CD4-positive, alpha-beta T cell treated with Interleukin-17A for 4 hours (primary cell): ENCODE data around the gene CPNE1.
"Not testable (repeated sequence)": the region's sequence is repeated elsewhere in the genome, so short reads cannot be mapped to it uniquely, and the experiment has no call there.

Source experiments
- DNase-seq: peaks from one replicate; pipeline ENCODE4 v3.0.0-alpha.2; 2020; ENCODE audit warnings: mixed read lengths

CPNE1 gene

GRCh38 chr20:35664466-35665206, at the start of gene CPNE1, which contains the start of gene RBM12:
Gene CPNE1, minus strand, starts transcription at chr20:35664900. Its CDS starts 31,977 bp downstream, at chr20:35632923.
Gene RBM12, minus strand, starts transcription at chr20:35664900. Its CDS starts 9,578 bp downstream, at chr20:35655322.
- peak; percentile 93 for DNase-seq

- no peak for DNase-seq
Measured at GRCh38 chr20:35714127-35714526, 49.4 kb upstream of the CPNE1 start.

GRCh38 chr20:35713120-35713519, 48.4 kb upstream of the CPNE1 start:
- not testable (repeated sequence) for DNase-seq

DNA sequence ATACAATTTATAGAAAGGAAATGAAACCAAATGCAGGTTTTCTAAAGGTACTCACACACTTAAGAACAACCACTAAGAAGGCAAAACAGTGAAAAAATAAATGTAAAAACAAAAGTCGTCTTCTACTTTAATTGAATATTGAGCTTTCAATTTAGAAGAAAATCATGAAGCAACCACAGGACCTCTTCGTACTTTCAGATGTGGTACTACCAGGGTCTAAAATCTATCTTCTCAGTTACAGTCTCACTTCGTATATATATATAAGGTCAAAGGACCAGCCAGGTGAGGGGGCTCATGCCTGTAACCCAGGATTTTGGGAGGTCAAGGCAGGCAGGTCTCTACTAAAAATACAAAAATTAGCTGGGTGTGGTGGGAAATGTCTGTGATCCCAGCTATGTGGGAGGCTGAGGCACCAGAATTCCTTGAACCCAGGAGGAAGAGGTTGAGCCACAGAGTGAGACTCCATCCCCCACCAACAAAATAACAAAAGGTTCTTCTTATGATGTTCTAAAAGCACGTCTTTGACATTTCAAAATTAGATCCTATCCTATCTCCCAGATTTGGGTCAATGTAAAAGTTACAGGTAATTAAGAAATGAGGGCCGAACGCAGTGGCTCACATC, 47.0 kb upstream of the CPNE1 start:
- no peak for DNase-seq

DNA sequence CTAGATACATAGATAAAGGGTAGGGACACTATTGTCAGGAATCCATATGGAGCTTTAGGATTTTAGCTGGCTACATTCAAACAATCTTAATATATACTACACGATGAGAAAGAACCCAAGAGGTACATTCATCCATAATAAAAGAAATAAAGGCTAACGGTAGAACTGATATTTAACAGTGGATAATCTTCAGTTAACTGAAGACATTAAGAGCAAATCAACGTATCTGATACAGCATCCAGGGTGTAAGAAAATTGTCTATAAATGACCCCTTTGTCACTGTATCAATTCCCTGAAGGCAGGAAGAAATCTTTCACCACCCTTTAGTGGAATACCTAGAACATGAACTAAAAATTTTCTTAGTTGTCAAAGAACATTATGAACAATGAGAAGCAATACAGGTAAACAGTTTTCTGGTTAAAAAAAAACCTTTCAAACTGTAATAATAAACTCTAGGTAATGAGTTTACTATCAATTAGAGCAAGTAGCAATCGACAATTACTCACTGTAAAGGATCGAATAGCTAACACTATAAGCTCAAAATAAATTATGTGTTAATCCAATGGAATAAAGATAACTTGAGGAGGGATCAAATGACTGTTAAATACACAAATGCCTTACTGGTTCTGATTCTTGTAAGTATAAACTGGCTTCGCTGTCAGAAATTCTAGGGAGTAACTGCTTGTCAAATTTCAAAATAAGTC, 46.3 kb upstream of the CPNE1 start:
- DNase-seq: no peak

DNA sequence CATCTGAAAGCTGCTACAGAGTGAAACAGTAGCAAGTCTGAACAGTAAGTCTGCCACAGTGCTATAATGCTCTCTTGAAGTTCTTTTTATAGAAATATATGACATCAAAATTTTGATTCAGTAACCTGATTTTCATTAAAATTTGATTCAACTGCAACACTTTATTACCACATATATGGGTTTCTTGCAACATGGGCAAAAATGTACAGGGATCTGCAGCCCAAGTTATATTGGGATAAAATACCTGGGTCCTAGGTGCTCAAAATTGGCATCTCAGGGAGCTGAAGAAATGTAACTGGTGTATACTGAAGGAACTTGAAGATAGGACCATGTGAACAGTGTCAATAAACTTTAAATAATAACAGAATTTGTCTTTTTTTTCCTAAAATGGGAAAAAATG, 45.3 kb upstream of the CPNE1 start:
- no peak for DNase-seq

DNA sequence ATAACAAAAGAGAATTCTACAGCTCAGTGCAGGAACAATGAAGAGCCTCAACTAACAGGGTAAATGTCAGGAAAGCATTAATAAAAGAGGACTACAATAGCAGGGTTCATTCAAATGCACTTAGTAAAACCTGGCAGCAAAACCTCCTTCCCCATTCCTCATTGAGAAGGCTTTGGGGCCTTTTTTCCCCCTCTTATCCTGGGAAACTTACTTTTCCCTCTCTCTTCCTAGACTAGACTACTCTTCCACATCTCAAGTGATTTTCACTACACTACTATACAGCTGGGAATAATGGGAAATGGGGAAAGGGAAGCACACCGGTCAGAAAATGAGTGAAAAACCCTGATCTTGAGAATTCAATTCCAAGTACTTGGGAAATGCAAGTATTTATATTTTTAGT, 44.6 kb upstream of the CPNE1 start:
- DNase-seq: no peak

DNA sequence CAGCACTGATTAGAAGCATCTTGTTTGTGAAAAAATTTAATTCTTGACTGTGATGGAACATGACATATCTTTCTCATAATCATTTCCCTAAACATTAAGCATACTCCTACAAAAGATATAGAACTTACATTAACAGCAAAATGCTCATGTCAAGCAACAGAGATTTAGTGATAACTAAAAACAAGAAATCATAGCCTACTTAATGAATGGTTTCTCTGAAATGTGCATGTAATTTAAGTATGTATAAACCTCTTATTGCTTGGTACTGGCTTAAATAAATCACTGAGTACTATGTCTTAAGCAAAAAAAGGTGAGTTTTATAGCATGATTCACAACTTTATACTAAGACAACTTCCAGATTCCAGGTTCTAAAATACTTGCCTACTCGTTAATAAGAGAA, 43.8 kb upstream of the CPNE1 start:
- no peak for DNase-seq

- not testable (repeated sequence) for DNase-seq
Measured at GRCh38 chr20:35706591-35707529, 42.2 kb upstream of the CPNE1 start.

GRCh38 chr20:35705894-35706293, 41.2 kb upstream of the CPNE1 start:
- not testable (repeated sequence) for DNase-seq

GRCh38 chr20:35704514-35705261, 40.0 kb upstream of the CPNE1 start:
- DNase-seq: no peak

- no peak for DNase-seq
Measured at GRCh38 chr20:35702824-35703695, 38.4 kb upstream of the CPNE1 start.

- no peak for DNase-seq
Measured at GRCh38 chr20:35702051-35702823, 37.5 kb upstream of the CPNE1 start.

- DNase-seq: no peak
Measured at GRCh38 chr20:35700625-35701148, 36.0 kb upstream of the CPNE1 start.

GRCh38 chr20:35699957-35700624, 35.4 kb upstream of the CPNE1 start:
- no peak for DNase-seq

DNA sequence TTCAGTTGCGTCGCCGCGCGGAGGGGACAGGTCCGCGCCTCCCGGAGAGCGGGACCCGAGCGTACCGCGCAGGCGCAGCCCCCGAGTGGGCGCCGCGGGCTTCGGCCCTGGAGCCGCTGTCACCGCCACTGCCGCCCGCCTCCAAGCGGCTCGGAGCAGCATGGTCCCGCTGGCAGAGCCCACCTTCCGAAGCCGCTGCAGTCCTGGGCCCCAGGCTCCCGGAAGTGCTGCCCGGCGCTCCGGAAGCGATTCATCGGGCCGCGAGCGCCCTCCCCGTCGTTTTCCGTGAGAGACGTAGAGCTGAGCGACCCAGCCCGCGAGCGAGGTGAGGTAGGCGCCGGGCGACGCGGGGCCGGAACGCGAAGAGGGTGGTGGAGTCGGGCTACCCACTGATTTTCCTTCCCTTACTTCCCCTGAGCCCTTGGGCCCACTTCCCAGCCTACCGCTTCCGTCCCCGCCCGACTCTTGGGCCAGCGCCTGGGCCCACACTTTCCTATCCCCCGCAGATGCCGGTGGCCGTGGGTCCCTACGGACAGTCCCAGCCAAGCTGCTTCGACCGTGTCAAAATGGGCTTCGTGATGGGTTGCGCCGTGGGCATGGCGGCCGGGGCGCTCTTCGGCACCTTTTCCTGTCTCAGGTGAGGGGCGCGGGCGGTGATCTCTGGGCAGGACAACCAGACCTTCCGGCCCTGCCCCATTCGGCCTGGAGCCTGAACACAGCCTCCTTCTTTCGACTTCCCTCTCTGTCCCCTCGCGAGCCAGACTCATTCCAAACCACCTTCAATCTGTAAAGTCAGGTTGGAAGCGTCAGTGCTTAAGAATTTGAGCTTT, 34.6 kb upstream of the CPNE1 start, which contains the start of the genes NFS1 and ROMO1:
Gene NFS1 (minus strand): TSS at position 226 of the 830 bp plus-strand sequence. CDS start 64 bp downstream, at position 162.
Gene ROMO1 (plus strand): TSS at position 279 of the 830 bp plus-strand sequence. CDS start 228 bp downstream, at position 507.
- DNase-seq: peak; percentile 88

GRCh38 chr20:35698298-35699126, 33.8 kb upstream of the CPNE1 start:
- DNase-seq: peak; percentile 11
